HepG2 (cell line): ENCODE results near the gene RNF213. TPM values are rescaled to one million over a fixed set of nuclear protein-coding genes. Genes with fewer than 3 reads are reported as not detected.

ENCODE experiments used
- ATAC-seq: fragments of 200-7000 bp; cut with Tn5 transposase; 3 replicates; pipeline ENCODE4 v1.9.1; 2020; ENCODE audit warnings: mild to moderate bottlenecking, moderate library complexity
- BruUV-seq: library from RNA; stranded (reverse); fragments of 400-500 nt; replicated peaks from 2 replicates; lab custom pipeline; 2021; lab: Mats Ljungman, UMichigan
- CTCF ChIA-PET: fragments of 300-600 bp; formaldehyde crosslinking; extraction: SDS; loops from one replicate; lab custom pipeline; 2021; ENCODE audit warnings: low total read pairs, inconsistent platforms, low intra/inter-chr PET ratio; lab: Yijun Ruan, JAX
- POLR2A ChIA-PET: fragments of 350-600 bp; sonication (Branson Sonifier 250); formaldehyde crosslinking; loops from one replicate; lab custom pipeline; 2020; ENCODE audit warnings: antibody characterized with exemption, inconsistent platforms; lab: Yijun Ruan, JAX
- DNase-seq: peaks from one replicate; pipeline ENCODE4 v3.0.0-alpha.2; 2015; ENCODE audit warnings: low spot score
- FAIRE-seq: peaks from 3 replicates; lab custom pipeline; 2011; peaks lifted over from hg19 to GRCh38; lab: Jason Lieb, UNC
- H2AFZ ChIP-seq: one replicate; pipeline ENCODE4 v1.6.1; 2011; ENCODE audit warnings: low read length, inconsistent platforms
- H3K27ac ChIP-seq: fragments of 300-600 bp; 3 replicates; pipeline ENCODE4 v1.8.0; 2011; ENCODE audit warnings: mixed run types, mild to moderate bottlenecking, mixed read lengths, low read length, inconsistent platforms; ENCODE audit not compliant: insufficient read depth; ENCODE audit errors: extremely low read length
- H3K27me3 ChIP-seq, 2 experiments: fragments of 200-600 bp in 1 of 2; 2 replicates in 1 of 2; 3 replicates in 1 of 2; pipeline versions ENCODE4 v1.6.0 to v1.8.0; 2011; ENCODE audit warnings: low read length in 2 of 2, mild to moderate bottlenecking in 2 of 2, moderate library complexity in 2 of 2, inconsistent platforms in 1 of 2; ENCODE audit not compliant: insufficient read depth in 2 of 2, control insufficient read depth in 1 of 2
- H3K36me3 ChIP-seq, 2 experiments: fragments of 200-600 bp in 1 of 2; replicated peaks in 1 of 2; 2 replicates in 1 of 2; 3 replicates in 1 of 2; pipeline versions ENCODE4 v1.5.1 to v1.8.0; 2011; ENCODE audit warnings: low read length in 2 of 2, inconsistent platforms in 1 of 2; ENCODE audit not compliant: insufficient read depth in 2 of 2, control insufficient read depth in 1 of 2
- H3K4me1 ChIP-seq: 2 replicates; pipeline ENCODE4 v1.5.1; 2012; ENCODE audit warnings: low read length, inconsistent platforms; ENCODE audit not compliant: insufficient read depth
- H3K4me2 ChIP-seq: 2 replicates; pipeline ENCODE4 v1.6.0; 2011; ENCODE audit warnings: low read depth, low read length, inconsistent platforms
- H3K4me3 ChIP-seq, 3 experiments: fragments of 200-600 bp in 1 of 3; sonication (generic), shearing (Covaris generic) in 1 of 3; replicated peaks in 1 of 3; 2 replicates each; pipeline ENCODE4 v1.5.1; 2011 to 2016; ENCODE audit warnings: low read length in 3 of 3, inconsistent platforms in 2 of 3, low read depth in 2 of 3, mild to moderate bottlenecking in 2 of 3, control low read depth in 1 of 3, mixed read lengths in 1 of 3; ENCODE audit not compliant: insufficient read depth in 1 of 3
- H3K79me2 ChIP-seq: one replicate; pipeline ENCODE4 v1.6.1; 2011; ENCODE audit warnings: low read length, inconsistent platforms; ENCODE audit not compliant: insufficient read depth
- H3K9ac ChIP-seq: 2 replicates; pipeline ENCODE4 v1.6.0; 2011; ENCODE audit warnings: mild to moderate bottlenecking, low read depth, low read length, inconsistent platforms; ENCODE audit not compliant: insufficient read depth
- H3K9me3 ChIP-seq: 2 replicates; pipeline ENCODE4 v1.5.1; 2012; ENCODE audit warnings: mild to moderate bottlenecking, low read length
- H4K20me1 ChIP-seq: 2 replicates; pipeline ENCODE4 v1.6.0; 2011; ENCODE audit warnings: inconsistent platforms, mild to moderate bottlenecking, low read length, moderate library complexity; ENCODE audit not compliant: insufficient read depth
- ETV5 ChIP-seq: IDR thresholded peaks from 2 replicates; pipeline ENCODE4 v1.6.1; 2018; ENCODE audit warnings: missing biosample characterization, missing genetic modification reagents, inconsistent platforms, borderline replicate concordance
- FOXO4 ChIP-seq: sonication (generic); formaldehyde crosslinking; conservative IDR thresholded peaks from 2 replicates; pipeline ENCODE4 v1.8.1; 2023; ENCODE audit warnings: missing genetic modification reagents
- NFKBIZ ChIP-seq: IDR thresholded peaks from 2 replicates; pipeline ENCODE4 v1.6.1; 2018; ENCODE audit warnings: missing genetic modification reagents, missing compliant biosample characterization
- TFAP4 ChIP-seq: sonication (generic); IDR thresholded peaks from 2 replicates; pipeline ENCODE4 v1.6.1; 2016; ENCODE audit warnings: low read depth, borderline replicate concordance
- ZBTB26 ChIP-seq: IDR thresholded peaks from 2 replicates; pipeline ENCODE4 v1.6.1; 2016; ENCODE audit warnings: missing compliant biosample characterization, missing genetic modification reagents, borderline replicate concordance
- ZMAT3 ChIP-seq: sonication (generic); formaldehyde crosslinking; conservative IDR thresholded peaks from 2 replicates; pipeline ENCODE4 v1.7.0; 2021; ENCODE audit warnings: missing genetic modification reagents
- ZNF788 ChIP-seq: sonication (generic); formaldehyde crosslinking; IDR thresholded peaks from 2 replicates; pipeline ENCODE4 v1.5.0; 2020; ENCODE audit warnings: mild to moderate bottlenecking, missing genetic modification reagents, borderline replicate concordance
- WGBS: methylation state at CpG from one replicate; pipeline ENCODE4 v1.1.6; 2017; ENCODE audit warnings: low lambda C conversion rate; 5-methylcytosine and 5-hydroxymethylcytosine counted together
- in situ Hi-C: cut with HindIII; loops from 2 replicates; pipeline ENCODE4 v1.10.0; 2017; ENCODE audit warnings: low pct_unique_long_range_greater_than_20kb; ENCODE audit not compliant: extremely low pct_ligation_motif_present
- intact Hi-C: fragments of 100-400 bp; cut with micrococcal nuclease; formaldehyde crosslinking; loops from one replicate; pipeline ENCODE4 v1.10.0; 2022; ENCODE audit not compliant: unreplicated experiment
- polyA plus RNA-seq, 8 experiments: library from polyadenylated mRNA; depleted of rRNA in 3 of 8; stranded (reverse) in 7 of 8; unstranded in 1 of 8; fragments of >200 nt; fragmentation: Illumina TruSeq in 4 of 8; extraction: Trizol in 4 of 8; gene quantifications; 2 replicates each; pipeline versions ENCODE4 v1.2.1 to v1.2.3, GENCODE V29; 2011 to 2016; ENCODE audit warnings: low read depth in 4 of 8, missing spikeins in 1 of 8, mixed read lengths in 1 of 8; ENCODE audit not compliant: insufficient read depth in 1 of 8
- total RNA-seq, 5 experiments: library from RNA; depleted of rRNA; stranded (reverse); fragments of >200 nt; fragmentation: Illumina TruSeq; extraction: Trizol; gene quantifications; 2 replicates each; pipeline ENCODE4 v1.2.3, GENCODE V29; 2016; ENCODE audit warnings: low read depth in 1 of 5
- TF ChIP-seq, protein P1 (sequence below): IDR thresholded peaks from 2 replicates; pipeline ENCODE4 v1.4.0; 2020; ENCODE audit warnings: mild to moderate bottlenecking, missing genetic modification reagents

The RNF213 gene
- total and polyA plus RNA-seq, 2 of the 13 experiments (the other 11 are each of a cell fraction or from before 2014, with no cell fraction given): 38.6 to 38.7 TPM

- CTCF ChIA-PET: no interaction called here
These were observed 14.4 kb upstream of the RNF213 start for GRCh38 chr17:80246266-80246681.

More at GRCh38 chr17:80246266-80246681, 14.4 kb upstream of the RNF213 start:
- H3K4me2 ChIP-seq: no peak overlapping the region
- no peak overlapping the region for H3K4me3 ChIP-seq
- no peak overlapping the region for H3K9ac ChIP-seq
- no peak for ATAC-seq
- no peaks in the 10 kb centered on the region for H3K9me3 ChIP-seq
- no peak overlapping the region for H2AFZ ChIP-seq
- H4K20me1 ChIP-seq: no peaks in the 10 kb centered on the region
- no peaks in the 10 kb centered on the region for H3K79me2 ChIP-seq
- no peaks in the 10 kb centered on the region for H3K4me1 ChIP-seq
- 91% methylated on average over 14 of the region's 19 CpGs for WGBS
- intact Hi-C loops (no loop called here), in situ Hi-C loops (no loop called here)
- H3K36me3 ChIP-seq: peaks cover 6 to 17% of the 10 kb centered on the region in 2 experiments; a peak in 4 of 5 replicates
- no peaks in the 10 kb centered on the region for H3K27me3 ChIP-seq
- no TSS peak for BruUV-seq
- no peak for TF ChIP-seq ZNF788 (CRISPR knock-in tag)
- TF ChIP-seq NFKBIZ (CRISPR knock-in tag): no peak
- no peak for TF ChIP-seq FOXO4 (CRISPR knock-in tag)
- TF ChIP-seq TFAP4: no peak
- TF ChIP-seq ZBTB26 (CRISPR knock-in tag): no peak
- TF ChIP-seq ETV5 (CRISPR knock-in tag): no peak
- TF ChIP-seq, protein P1, sequence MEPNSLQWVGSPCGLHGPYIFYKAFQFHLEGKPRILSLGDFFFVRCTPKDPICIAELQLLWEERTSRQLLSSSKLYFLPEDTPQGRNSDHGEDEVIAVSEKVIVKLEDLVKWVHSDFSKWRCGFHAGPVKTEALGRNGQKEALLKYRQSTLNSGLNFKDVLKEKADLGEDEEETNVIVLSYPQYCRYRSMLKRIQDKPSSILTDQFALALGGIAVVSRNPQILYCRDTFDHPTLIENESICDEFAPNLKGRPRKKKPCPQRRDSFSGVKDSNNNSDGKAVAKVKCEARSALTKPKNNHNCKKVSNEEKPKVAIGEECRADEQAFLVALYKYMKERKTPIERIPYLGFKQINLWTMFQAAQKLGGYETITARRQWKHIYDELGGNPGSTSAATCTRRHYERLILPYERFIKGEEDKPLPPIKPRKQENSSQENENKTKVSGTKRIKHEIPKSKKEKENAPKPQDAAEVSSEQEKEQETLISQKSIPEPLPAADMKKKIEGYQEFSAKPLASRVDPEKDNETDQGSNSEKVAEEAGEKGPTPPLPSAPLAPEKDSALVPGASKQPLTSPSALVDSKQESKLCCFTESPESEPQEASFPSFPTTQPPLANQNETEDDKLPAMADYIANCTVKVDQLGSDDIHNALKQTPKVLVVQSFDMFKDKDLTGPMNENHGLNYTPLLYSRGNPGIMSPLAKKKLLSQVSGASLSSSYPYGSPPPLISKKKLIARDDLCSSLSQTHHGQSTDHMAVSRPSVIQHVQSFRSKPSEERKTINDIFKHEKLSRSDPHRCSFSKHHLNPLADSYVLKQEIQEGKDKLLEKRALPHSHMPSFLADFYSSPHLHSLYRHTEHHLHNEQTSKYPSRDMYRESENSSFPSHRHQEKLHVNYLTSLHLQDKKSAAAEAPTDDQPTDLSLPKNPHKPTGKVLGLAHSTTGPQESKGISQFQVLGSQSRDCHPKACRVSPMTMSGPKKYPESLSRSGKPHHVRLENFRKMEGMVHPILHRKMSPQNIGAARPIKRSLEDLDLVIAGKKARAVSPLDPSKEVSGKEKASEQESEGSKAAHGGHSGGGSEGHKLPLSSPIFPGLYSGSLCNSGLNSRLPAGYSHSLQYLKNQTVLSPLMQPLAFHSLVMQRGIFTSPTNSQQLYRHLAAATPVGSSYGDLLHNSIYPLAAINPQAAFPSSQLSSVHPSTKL (CRISPR knock-in tag): no peak
- TF ChIP-seq ZMAT3 (CRISPR knock-in tag): no peak
- TF ChIP-seq, all 625 proteins: peak for 0
- no peak for FAIRE-seq
- POLR2A ChIA-PET: no interaction called here
- no peak for DNase-seq
- H3K27ac ChIP-seq: no peak overlapping the region
